Tibial artery (tissue), 4 donors: ENCODE measurements around the gene ARMC2.
A peak's percentile ranks its signal among the peaks of the same experiment; 100 is the strongest.

Experiments
- DNase-seq, 2 donors: peaks; one replicate each; pipeline ENCODE4 v3.0.0-alpha.2; 2019
- H3K27ac ChIP-seq, 2 donors: fragments of 200-600 bp; sonication (generic) in 1 of 2; 1 replicate in 1 of 2; 2 replicates in 1 of 2; pipeline ENCODE4 v1.5.1; 2018 to 2019; ENCODE audit warnings: mild to moderate bottlenecking in 1 of 2
- H3K27me3 ChIP-seq, 2 donors: fragments of 200-600 bp; sonication (generic) in 1 of 2; one replicate each; pipeline versions ENCODE4 v1.5.1 to v1.6.0; 2016 to 2019
- H3K36me3 ChIP-seq, 3 donors: fragments of 200-600 bp; sonication (generic) in 2 of 3; one replicate each; pipeline ENCODE4 v1.5.1; 2016 to 2019; ENCODE audit warnings: mild to moderate bottlenecking in 2 of 3
- H3K4me1 ChIP-seq, 4 donors: fragments of 200-600 bp; sonication (generic) in 2 of 4; 1 replicate in 3 of 4; 2 replicates in 1 of 4; pipeline ENCODE4 v1.5.1; 2016 to 2019
- H3K4me3 ChIP-seq, 2 donors: fragments of 200-600 bp; sonication (generic) in 1 of 2; 1 replicate in 1 of 2; 2 replicates in 1 of 2; pipeline ENCODE4 v1.5.1; 2018 to 2019; ENCODE audit warnings: mild to moderate bottlenecking in 2 of 2
- H3K9me3 ChIP-seq, 3 donors: fragments of 200-600 bp; sonication (generic) in 1 of 3; one replicate each; pipeline ENCODE4 v1.5.1; 2016 to 2019
- intact Hi-C: fragments of 100-400 bp; cut with DNase I; formaldehyde crosslinking; loops from one replicate; pipeline ENCODE4 v1.15.0; 2023; ENCODE audit warnings: low total_unique reads
- TF ChIP-seq, protein P1 (sequence below), 2 experiments: fragments of 200-600 bp in 1 of 2; fragments of 450-650 bp in 1 of 2; IDR thresholded peaks; one replicate each; pipeline ENCODE4 v1.5.1; 2017 to 2019; ENCODE audit warnings: antibody characterized with exemption in 2 of 2, mild to moderate bottlenecking in 1 of 2, moderate library complexity in 1 of 2

Gene ARMC2

DNA sequence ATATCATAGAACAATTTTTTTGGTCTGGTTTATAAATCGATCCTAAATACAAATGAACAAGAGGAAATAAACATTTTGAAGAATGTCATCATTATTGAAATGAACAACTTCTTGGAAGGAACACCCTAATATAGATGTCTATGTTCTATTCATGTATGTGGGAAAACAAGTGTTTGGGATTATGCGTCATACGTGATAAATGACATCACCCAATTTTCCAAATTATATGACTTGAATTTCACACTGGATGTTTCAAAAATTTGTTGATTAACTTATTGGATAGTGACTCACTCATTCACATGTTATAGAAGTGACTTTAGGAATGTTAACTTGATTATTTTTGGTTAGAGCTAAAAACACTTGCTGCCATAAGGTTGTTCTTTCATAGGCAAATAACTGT lies 18.6 kb downstream of the ARMC2 start:
- Histone ChIP-seq H3K27ac (no peak overlapping the region), H3K4me1 (peaks cover 0 to 9% (median 0%) of the 10 kb centered on the region in 4 donors), H3K36me3 (peaks cover 0 to 32% (median 11%) of the 10 kb centered on the region in 3 donors), H3K9me3 (no peaks in the 10 kb centered on the region), H3K4me3 (no peak overlapping the region), H3K27me3 (no peaks in the 10 kb centered on the region)
- TF ChIP-seq, protein P1, sequence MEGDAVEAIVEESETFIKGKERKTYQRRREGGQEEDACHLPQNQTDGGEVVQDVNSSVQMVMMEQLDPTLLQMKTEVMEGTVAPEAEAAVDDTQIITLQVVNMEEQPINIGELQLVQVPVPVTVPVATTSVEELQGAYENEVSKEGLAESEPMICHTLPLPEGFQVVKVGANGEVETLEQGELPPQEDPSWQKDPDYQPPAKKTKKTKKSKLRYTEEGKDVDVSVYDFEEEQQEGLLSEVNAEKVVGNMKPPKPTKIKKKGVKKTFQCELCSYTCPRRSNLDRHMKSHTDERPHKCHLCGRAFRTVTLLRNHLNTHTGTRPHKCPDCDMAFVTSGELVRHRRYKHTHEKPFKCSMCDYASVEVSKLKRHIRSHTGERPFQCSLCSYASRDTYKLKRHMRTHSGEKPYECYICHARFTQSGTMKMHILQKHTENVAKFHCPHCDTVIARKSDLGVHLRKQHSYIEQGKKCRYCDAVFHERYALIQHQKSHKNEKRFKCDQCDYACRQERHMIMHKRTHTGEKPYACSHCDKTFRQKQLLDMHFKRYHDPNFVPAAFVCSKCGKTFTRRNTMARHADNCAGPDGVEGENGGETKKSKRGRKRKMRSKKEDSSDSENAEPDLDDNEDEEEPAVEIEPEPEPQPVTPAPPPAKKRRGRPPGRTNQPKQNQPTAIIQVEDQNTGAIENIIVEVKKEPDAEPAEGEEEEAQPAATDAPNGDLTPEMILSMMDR (IDR thresholded peaks at IDR 0.05) = no peak
- intact Hi-C loops = no loop called here
- DNase-seq = no peak

DNA sequence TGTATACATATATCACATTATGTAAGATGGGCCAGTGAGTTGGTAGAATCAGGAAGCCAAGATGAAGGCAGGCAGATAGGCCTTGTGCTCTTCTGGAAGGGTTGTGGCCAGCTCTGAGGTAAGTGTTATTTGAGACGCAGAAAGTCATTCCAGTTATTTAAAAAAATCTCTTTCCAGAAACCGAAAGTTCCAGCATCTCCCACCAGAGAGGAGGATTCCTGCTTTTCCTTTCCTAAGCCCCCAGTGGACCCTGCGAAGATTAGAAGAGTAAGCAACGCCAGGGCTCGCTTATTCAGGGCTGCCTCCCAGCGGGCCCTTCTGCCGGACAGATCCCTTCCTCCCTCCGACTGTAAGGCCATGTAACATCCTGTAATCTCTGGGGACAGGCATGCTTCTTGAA lies 20.4 kb downstream of the ARMC2 start:
- H3K36me3 ChIP-seq = peaks cover 0 to 26% (median 8%) of the 10 kb centered on the region in 3 donors
- H3K9me3 ChIP-seq = no peaks in the 10 kb centered on the region
- H3K4me1 ChIP-seq = peaks cover 0 to 27% (median 4%) of the 10 kb centered on the region in 4 donors
- intact Hi-C loops = no loop called here
- TF ChIP-seq, protein P1 (IDR thresholded peaks at IDR 0.05) = no peak
- no peak for DNase-seq
- no peaks in the 10 kb centered on the region for H3K27me3 ChIP-seq
- no peak overlapping the region for H3K4me3 ChIP-seq
- H3K27ac ChIP-seq = no peak overlapping the region

DNA sequence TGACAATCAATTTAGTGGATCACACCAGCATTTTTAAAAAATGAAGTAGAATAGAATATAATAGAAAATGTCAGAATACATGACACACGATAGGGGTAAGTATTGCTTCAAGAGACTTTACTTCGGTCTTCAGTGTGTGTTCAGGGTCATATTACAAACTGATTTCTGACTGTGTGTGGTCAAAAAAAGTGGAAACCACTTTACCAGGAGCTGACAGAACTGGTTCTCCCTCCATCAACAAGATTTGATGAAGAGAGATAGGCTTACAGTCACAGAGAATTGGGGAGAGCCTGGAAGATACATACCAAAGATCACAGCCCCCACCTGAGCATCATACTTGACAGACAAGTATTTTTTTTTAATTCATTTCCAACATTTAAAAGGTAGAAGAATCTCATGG lies 21.7 kb downstream of the ARMC2 start:
- Histone ChIP-seq H3K27me3 (no peaks in the 10 kb centered on the region), H3K9me3 (no peaks in the 10 kb centered on the region), H3K27ac (no peak overlapping the region), H3K36me3 (peaks cover 0 to 20% (median 0%) of the 10 kb centered on the region in 3 donors), H3K4me3 (no peak overlapping the region), H3K4me1 (peaks cover 0 to 38% (median 14%) of the 10 kb centered on the region in 4 donors)
- no peak for DNase-seq
- TF ChIP-seq, protein P1 (IDR thresholded peaks at IDR 0.05) = no peak
- intact Hi-C loops = no loop called here

DNA sequence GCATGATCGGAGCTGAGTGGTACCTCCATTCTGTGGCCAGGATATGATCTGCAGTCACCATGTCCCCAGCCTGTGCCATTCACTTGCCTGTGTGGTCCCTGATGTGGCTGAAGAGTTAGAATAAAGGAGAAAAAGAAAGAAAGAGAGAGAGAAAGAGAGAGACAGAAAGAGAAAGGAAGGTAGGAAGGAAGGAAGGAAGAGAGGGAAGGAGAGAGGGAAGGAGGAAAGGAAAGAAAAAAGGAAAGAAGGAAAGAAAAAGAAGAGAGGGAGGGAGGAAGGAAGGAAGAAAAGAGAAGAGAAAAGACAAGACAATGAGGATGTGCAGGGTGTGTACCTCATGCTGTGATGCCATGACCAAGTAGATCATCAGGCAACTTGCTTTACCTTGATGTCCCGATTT lies 22.1 kb downstream of the ARMC2 start:
- no peak overlapping the region for H3K4me3 ChIP-seq
- peaks cover 0 to 20% (median 0%) of the 10 kb centered on the region in 3 donors for H3K36me3 ChIP-seq
- no peaks in the 10 kb centered on the region for H3K9me3 ChIP-seq
- no peaks in the 10 kb centered on the region for H3K27me3 ChIP-seq
- intact Hi-C loops = no loop called here
- no peak overlapping the region for H3K27ac ChIP-seq
- TF ChIP-seq, protein P1 (IDR thresholded peaks at IDR 0.05) = no peak
- H3K4me1 ChIP-seq = peaks cover 0 to 40% (median 19%) of the 10 kb centered on the region in 4 donors
- DNase-seq = no peak

DNA sequence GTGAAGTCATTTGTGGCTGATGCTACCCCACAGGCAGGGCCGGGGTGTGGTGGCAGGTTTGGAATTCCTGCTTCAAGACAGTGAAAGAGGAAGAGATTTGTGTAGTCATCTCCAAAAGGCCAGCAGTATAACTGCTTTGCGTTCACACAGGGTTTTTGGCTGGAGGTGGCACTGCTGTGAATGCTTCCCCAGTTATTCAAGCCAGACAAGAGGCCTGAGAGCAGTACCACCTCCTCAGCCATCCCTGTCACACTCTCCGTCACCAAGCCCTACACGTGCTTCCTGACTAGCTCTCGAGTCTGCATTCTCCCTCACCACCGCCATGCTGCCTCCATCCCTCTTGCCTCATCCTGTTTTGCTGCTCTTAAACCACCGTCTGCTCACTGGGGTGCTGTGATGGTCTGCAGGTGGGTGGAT lies 23.9 kb downstream of the ARMC2 start:
- Histone ChIP-seq H3K4me3 (no peak overlapping the region), H3K36me3 (peaks cover 0 to 20% (median 0%) of the 10 kb centered on the region in 3 donors), H3K9me3 (no peaks in the 10 kb centered on the region), H3K27me3 (no peaks in the 10 kb centered on the region), H3K4me1 (peaks cover 0 to 52% (median 30%) of the 10 kb centered on the region in 4 donors), H3K27ac (peak overlapping the region in 1 of 2 donors; percentile 68)
- intact Hi-C loops = no loop called here
- DNase-seq = no peak
- TF ChIP-seq, protein P1 (IDR thresholded peaks at IDR 0.05) = no peak

DNA sequence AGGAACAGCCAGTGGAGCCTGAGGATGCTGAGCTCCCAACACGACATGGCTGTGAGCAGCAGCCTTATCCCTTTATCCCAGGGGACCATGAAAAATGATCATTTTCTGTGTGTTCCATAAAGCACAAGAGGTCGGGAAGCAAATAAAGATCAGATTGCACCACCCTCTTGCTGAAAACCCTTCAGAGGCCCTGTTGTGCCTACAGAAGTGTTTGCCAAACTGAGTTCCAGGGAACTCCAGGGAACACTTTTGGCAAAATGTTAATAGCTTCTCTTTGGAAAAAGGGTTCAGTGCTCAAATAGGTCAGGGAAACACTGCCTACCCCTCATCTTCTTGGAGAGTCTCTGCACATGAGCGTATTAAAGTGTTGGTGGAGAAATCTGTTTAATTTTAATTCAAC lies 24.4 kb downstream of the ARMC2 start:
- H3K4me1 ChIP-seq = peaks cover 0 to 57% (median 32%) of the 10 kb centered on the region in 4 donors
- H3K27ac ChIP-seq = peak overlapping the region; percentile 68 to 79

More for the DNA sequence above, 24.4 kb downstream of the ARMC2 start:
- Histone ChIP-seq H3K4me3 (no peak overlapping the region), H3K27me3 (no peaks in the 10 kb centered on the region), H3K9me3 (no peaks in the 10 kb centered on the region), H3K36me3 (peaks cover 0 to 20% (median 0%) of the 10 kb centered on the region in 3 donors)
- DNase-seq = no peak
- intact Hi-C loops = no loop called here
- TF ChIP-seq, protein P1 (IDR thresholded peaks at IDR 0.05) = no peak
